ENCODE data around the gene MATCAP1. TPM values are rescaled to one million over a fixed set of nuclear protein-coding genes. Genes with fewer than 3 reads are reported as not detected.
A peak's percentile ranks its signal among the peaks of the same experiment; 100 is the strongest.

Gene MATCAP1
- total and polyA plus RNA-seq, 2 experiments from 2014 or later: 3.8 to 6.4 TPM

GRCh38 chr16:67181346-67181745, 2.4 kb downstream of the MATCAP1 start:
- no peaks in the 10 kb centered on the region for H3K9me2 ChIP-seq (ENCODE audit: insufficient read depth)
- H3K27ac ChIP-seq: peak overlapping the region; percentile 40; the same call in 1 of the 2 replicates
- H3K4me1 ChIP-seq (ENCODE audit: insufficient read depth): peaks cover 24% of the 10 kb centered on the region
- peaks cover 18% of the 10 kb centered on the region for H3F3A ChIP-seq (ENCODE audit: insufficient read depth)
- H3K9me3 ChIP-seq (ENCODE audit: low read depth): no peaks in the 10 kb centered on the region
- no peak overlapping the region for H2AFZ ChIP-seq
- H3K4me2 ChIP-seq (ENCODE audit: unreplicated experiment): peak overlapping the region; percentile 34
- WGBS, 2 experiments (ENCODE audit: low coverage in 1 of 2, low lambda C conversion rate in 2 of 2, missing lambda C conversion rate in 2 of 2): 0 to 2% methylated on average over 2 of the region's 2 CpGs
- DNase-seq: peak; percentile 92
- TF ChIP-seq EZH2 (IDR thresholded peaks at IDR 0.05; ENCODE audit: insufficient read depth, poor library complexity, severe bottlenecking) (no peak), EZH2phosphoT487 (IDR thresholded peaks at IDR 0.05; ENCODE audit: insufficient read depth, low read depth) (no peak)
- no peaks in the 10 kb centered on the region for H3K27me3 ChIP-seq (replicated peaks; ENCODE audit: insufficient read depth)
- H3K79me2 ChIP-seq (ENCODE audit: insufficient read depth): peaks cover 12% of the 10 kb centered on the region
- H3K9ac ChIP-seq: no peak overlapping the region
- H3K36me3 ChIP-seq (ENCODE audit: low read depth): no peaks in the 10 kb centered on the region
- H3K4me3 ChIP-seq: 0 out of 2 replicates have a peak overlapping the region, but pooled peaks have one; percentile 5
- H4K20me1 ChIP-seq (ENCODE audit: insufficient read depth): no peaks in the 10 kb centered on the region
- in situ Hi-C loops (cut with MboI): no loop called here

GRCh38 chr16:67180166-67180565, 3.6 kb downstream of the MATCAP1 start:
- H3K79me2 ChIP-seq (ENCODE audit: insufficient read depth): peaks cover 12% of the 10 kb centered on the region
- no peaks in the 10 kb centered on the region for H3K9me2 ChIP-seq (ENCODE audit: insufficient read depth)
- no peaks in the 10 kb centered on the region for H4K20me1 ChIP-seq (ENCODE audit: insufficient read depth)
- no peak overlapping the region for H3K27ac ChIP-seq
- no peak overlapping the region for H2AFZ ChIP-seq
- H3K4me2 ChIP-seq (ENCODE audit: unreplicated experiment): no peak overlapping the region
- H3F3A ChIP-seq (ENCODE audit: insufficient read depth): peaks cover 18% of the 10 kb centered on the region
- H3K27me3 ChIP-seq (replicated peaks; ENCODE audit: insufficient read depth): no peaks in the 10 kb centered on the region
- no peak overlapping the region for H3K9ac ChIP-seq
- 96 to 98% methylated on average over 7 to 16 of the region's 16 CpGs for WGBS, 2 experiments (ENCODE audit: low coverage in 1 of 2, low lambda C conversion rate in 2 of 2, missing lambda C conversion rate in 2 of 2)
- H3K4me1 ChIP-seq (ENCODE audit: insufficient read depth): peaks cover 24% of the 10 kb centered on the region
- no peaks in the 10 kb centered on the region for H3K36me3 ChIP-seq (ENCODE audit: low read depth)
- no peak for TF ChIP-seq EZH2 (IDR thresholded peaks at IDR 0.05; ENCODE audit: insufficient read depth, poor library complexity, severe bottlenecking)
- no peak for TF ChIP-seq EZH2phosphoT487 (IDR thresholded peaks at IDR 0.05; ENCODE audit: insufficient read depth, low read depth)
- in situ Hi-C loops (cut with MboI): no loop called here
- H3K9me3 ChIP-seq (ENCODE audit: low read depth): no peaks in the 10 kb centered on the region
- H3K4me3 ChIP-seq: no peak overlapping the region
- no peak for DNase-seq

- H3K9me2 ChIP-seq (ENCODE audit: insufficient read depth): no peaks in the 10 kb centered on the region
- no peaks in the 10 kb centered on the region for H4K20me1 ChIP-seq (ENCODE audit: insufficient read depth)
- H3K27me3 ChIP-seq (replicated peaks; ENCODE audit: insufficient read depth): no peaks in the 10 kb centered on the region
- H3K27ac ChIP-seq: no peak overlapping the region
- TF ChIP-seq EZH2phosphoT487 (IDR thresholded peaks at IDR 0.05; ENCODE audit: insufficient read depth, low read depth) (no peak), EZH2 (IDR thresholded peaks at IDR 0.05; ENCODE audit: insufficient read depth, poor library complexity, severe bottlenecking) (no peak)
- peaks cover 25% of the 10 kb centered on the region for H3K4me1 ChIP-seq (ENCODE audit: insufficient read depth)
- in situ Hi-C loops (cut with MboI): no loop called here
- no peak overlapping the region for H2AFZ ChIP-seq
- H3K9me3 ChIP-seq (ENCODE audit: low read depth): no peaks in the 10 kb centered on the region
- no peaks in the 10 kb centered on the region for H3K36me3 ChIP-seq (ENCODE audit: low read depth)
- H3K4me2 ChIP-seq (ENCODE audit: unreplicated experiment): no peak overlapping the region
- H3K79me2 ChIP-seq (ENCODE audit: insufficient read depth): peaks cover 12% of the 10 kb centered on the region
- H3F3A ChIP-seq (ENCODE audit: insufficient read depth): peaks cover 18% of the 10 kb centered on the region
- H3K9ac ChIP-seq: no peak overlapping the region
- H3K4me3 ChIP-seq: no peak overlapping the region
- 89 to 93% methylated on average over 13 of the region's 13 CpGs for WGBS, 2 experiments (ENCODE audit: low coverage in 1 of 2, low lambda C conversion rate in 2 of 2, missing lambda C conversion rate in 2 of 2)
- peak; percentile 13 for DNase-seq
Observed at GRCh38 chr16:67179421-67180080, 4.2 kb downstream of the MATCAP1 start.

GRCh38 chr16:67177743-67178699, 5.7 kb downstream of the MATCAP1 start:
- Histone ChIP-seq H3K4me1 (ENCODE audit: insufficient read depth) (peaks cover 28% of the 10 kb centered on the region), H3K27me3 (replicated peaks; ENCODE audit: insufficient read depth) (no peaks in the 10 kb centered on the region), H3K27ac (no peak overlapping the region), H3K4me3 (peak overlapping the region; percentile 56), H3K9ac (no peak overlapping the region; the same call in 1 of the 2 replicates), H4K20me1 (ENCODE audit: insufficient read depth) (no peaks in the 10 kb centered on the region), H3F3A (ENCODE audit: insufficient read depth) (peaks cover 23% of the 10 kb centered on the region), H3K9me2 (ENCODE audit: insufficient read depth) (no peaks in the 10 kb centered on the region), H2AFZ (no peak overlapping the region), H3K4me2 (ENCODE audit: unreplicated experiment) (peak overlapping the region; percentile 63), H3K36me3 (ENCODE audit: low read depth) (no peaks in the 10 kb centered on the region), H3K9me3 (ENCODE audit: low read depth) (no peaks in the 10 kb centered on the region), H3K79me2 (ENCODE audit: insufficient read depth) (peaks cover 9% of the 10 kb centered on the region)
- 8 to 11% methylated on average over 51 to 60 of the region's 73 CpGs for WGBS, 2 experiments (ENCODE audit: low coverage in 1 of 2, low lambda C conversion rate in 2 of 2, missing lambda C conversion rate in 2 of 2)
- in situ Hi-C loops (cut with MboI): no loop called here
- TF ChIP-seq EZH2 (IDR thresholded peaks at IDR 0.05; ENCODE audit: insufficient read depth, poor library complexity, severe bottlenecking) (no peak), EZH2phosphoT487 (IDR thresholded peaks at IDR 0.05; ENCODE audit: insufficient read depth, low read depth) (no peak)
- peak; percentile 85 for DNase-seq

Measured in GM23248 (cell line).